Globus pallidus (tissue), 1 donor: Measurements from ENCODE around the gene PKHD1.
A peak's percentile ranks its signal among the peaks of the same experiment; 100 is the strongest.
"Not testable (repeated sequence)": the region's sequence is repeated elsewhere in the genome, so short reads cannot be mapped to it uniquely, and the experiment has no call there.

Source experiments
- DNase-seq: peaks from one replicate; pipeline ENCODE4 v3.0.0-alpha.2; 2015; ENCODE audit warnings: low spot score

PKHD1 gene

GRCh38 chr6:51854347-51854746 is 233.1 kb downstream of the PKHD1 start:
- no peak for DNase-seq

GRCh38 chr6:51853109-51853508 is 234.3 kb downstream of the PKHD1 start:
- not testable (repeated sequence) for DNase-seq

GRCh38 chr6:51846531-51846930 is 240.9 kb downstream of the PKHD1 start:
- DNase-seq = no peak

GRCh38 chr6:51844336-51844735 is 243.1 kb downstream of the PKHD1 start:
- DNase-seq = no peak

GRCh38 chr6:51843456-51844056 is 243.9 kb downstream of the PKHD1 start:
- DNase-seq = no peak

GRCh38 chr6:51842804-51843378 is 244.5 kb downstream of the PKHD1 start:
- DNase-seq = peak; percentile 11

GRCh38 chr6:51842061-51842803 is 245.2 kb downstream of the PKHD1 start:
- DNase-seq = no peak

- DNase-seq = no peak
Measured at GRCh38 chr6:51841626-51842025, 245.8 kb downstream of the PKHD1 start.

GRCh38 chr6:51839726-51840374 is 247.6 kb downstream of the PKHD1 start:
- DNase-seq = no peak

GRCh38 chr6:51830666-51831065 is 256.7 kb downstream of the PKHD1 start:
- no peak for DNase-seq

GRCh38 chr6:51827580-51827979 is 259.8 kb downstream of the PKHD1 start:
- DNase-seq = no peak

- DNase-seq = no peak
Measured at GRCh38 chr6:51824940-51825339, 262.5 kb downstream of the PKHD1 start.

- no peak for DNase-seq
Measured at GRCh38 chr6:51820555-51820954, 266.9 kb downstream of the PKHD1 start.

- no peak for DNase-seq
Measured at GRCh38 chr6:51818520-51819022, 268.8 kb downstream of the PKHD1 start.

- DNase-seq = no peak
Measured at GRCh38 chr6:51817832-51818231, 269.6 kb downstream of the PKHD1 start.

- DNase-seq = no peak
Measured at GRCh38 chr6:51814418-51814817, 273.0 kb downstream of the PKHD1 start.

- DNase-seq = no peak
Measured at GRCh38 chr6:51813904-51814303, 273.5 kb downstream of the PKHD1 start.

- DNase-seq = no peak
Measured at GRCh38 chr6:51812231-51812630, 275.2 kb downstream of the PKHD1 start.

- DNase-seq = no peak
Measured at GRCh38 chr6:51805517-51805916, 281.9 kb downstream of the PKHD1 start.

GRCh38 chr6:51800603-51801002 is 286.8 kb downstream of the PKHD1 start:
- no peak for DNase-seq

- no peak for DNase-seq
Measured at GRCh38 chr6:51793393-51793792, 294.0 kb downstream of the PKHD1 start.

- no peak for DNase-seq
Measured at GRCh38 chr6:51792273-51793030, 295.0 kb downstream of the PKHD1 start.
